Stimulated activated CD8-positive, alpha-beta memory T cell treated with anti-CD3 and anti-CD28 coated beads, Interleukin-12 subunit alpha, Interleukin-12 subunit beta, amount 100 ng/mL, for 1 hour (primary cell): ENCODE data around the gene HMX2.
"Not testable (repeated sequence)": the region's sequence is repeated elsewhere in the genome, so short reads cannot be mapped to it uniquely, and the experiment has no call there.

Experiments
- DNase-seq: peaks from one replicate; pipeline ENCODE4 v3.0.0-alpha.2; 2020; ENCODE audit warnings: low read depth

The HMX2 gene

DNA sequence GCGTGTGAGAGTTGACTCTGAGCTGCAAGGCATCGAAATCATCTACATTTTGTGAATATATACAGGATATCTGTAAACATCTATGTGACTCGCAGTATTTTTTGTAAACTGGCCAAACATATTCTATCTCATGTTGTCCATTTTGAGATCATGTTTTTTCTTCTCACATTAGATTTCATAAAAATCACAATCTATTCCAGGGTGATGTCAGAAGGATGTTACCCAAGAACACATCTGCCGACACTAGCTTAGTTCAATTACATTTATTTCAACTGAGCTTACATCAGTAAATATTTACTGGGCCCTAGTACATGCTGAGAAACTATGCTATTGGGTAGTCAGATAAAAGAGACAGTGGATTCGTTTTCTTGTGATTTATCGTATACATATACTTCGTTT, 3.8 kb downstream of the HMX2 start:
- DNase-seq = no peak

- DNase-seq = no peak
These were observed 5.7 kb downstream of the HMX2 start for GRCh38 chr10:123153486-123154091.

DNA sequence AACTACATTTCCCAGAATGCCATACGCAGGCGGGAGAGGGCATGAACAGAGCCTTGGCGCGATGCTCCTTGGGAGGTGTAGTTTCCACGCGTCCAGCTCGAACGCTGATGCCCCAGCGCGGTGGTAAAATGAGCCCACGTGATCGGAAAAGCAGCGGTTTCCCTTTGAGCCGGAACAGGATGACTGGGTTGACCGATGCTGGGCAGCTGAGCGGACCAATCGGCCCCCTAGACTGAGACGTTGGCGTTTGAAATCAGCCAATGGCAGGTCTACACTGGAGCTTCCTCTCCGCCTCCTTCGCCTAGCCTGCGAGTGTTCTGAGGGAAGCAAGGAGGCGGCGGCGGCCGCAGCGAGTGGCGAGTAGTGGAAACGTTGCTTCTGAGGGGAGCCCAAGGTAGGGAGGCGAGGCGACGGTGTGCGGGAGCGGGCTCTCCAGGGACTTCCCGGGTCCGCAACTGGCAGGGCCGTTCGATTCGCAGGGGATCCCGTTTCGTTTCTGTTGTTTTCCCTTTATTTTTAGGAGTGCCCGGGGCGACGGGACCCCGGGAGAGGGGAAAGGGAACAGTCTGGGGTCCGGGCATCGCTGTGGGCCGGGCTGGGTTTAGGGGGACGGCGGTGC, 6.3 kb downstream of the HMX2 start, which contains the start of gene BUB3:
BUB3 (plus strand) TSS at position 311 of the 619 bp plus-strand sequence. CDS start 516 bp downstream, outside the sequence.
- DNase-seq = peak; percentile 92

DNA sequence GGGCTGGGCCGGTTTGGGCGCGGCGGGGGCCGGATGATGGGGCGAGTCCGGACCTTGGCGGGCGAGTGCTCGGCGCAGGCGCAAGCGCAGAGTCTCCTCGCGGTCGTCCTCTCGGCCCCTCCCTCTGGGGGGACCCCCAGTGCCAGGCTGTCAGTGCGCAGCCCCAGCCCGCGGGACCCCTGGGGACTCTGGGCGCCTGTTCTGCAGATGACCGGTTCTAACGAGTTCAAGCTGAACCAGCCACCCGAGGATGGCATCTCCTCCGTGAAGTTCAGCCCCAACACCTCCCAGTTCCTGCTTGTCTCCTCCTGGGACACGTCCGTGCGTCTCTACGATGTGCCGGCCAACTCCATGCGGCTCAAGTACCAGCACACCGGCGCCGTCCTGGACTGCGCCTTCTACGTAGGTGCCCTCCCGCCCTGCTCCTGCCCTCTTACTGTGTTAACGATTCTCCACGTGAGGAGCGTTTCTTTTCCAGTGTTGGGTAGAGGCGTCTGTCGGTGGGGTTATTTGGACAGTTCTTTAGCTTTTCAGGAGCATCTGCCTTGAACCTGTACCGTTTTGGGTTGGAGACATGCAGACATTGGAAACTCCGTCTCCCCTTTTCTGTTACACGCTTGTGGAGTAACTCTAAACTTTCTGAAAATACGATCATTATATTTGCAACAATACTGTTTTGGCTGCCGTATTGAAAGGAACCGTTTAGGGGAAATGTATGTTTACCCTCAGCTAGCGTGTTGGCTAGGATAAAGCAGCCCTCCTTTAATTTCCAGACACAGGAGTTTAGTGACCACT, 7.0 kb downstream of the HMX2 start:
- DNase-seq = no peak

DNA sequence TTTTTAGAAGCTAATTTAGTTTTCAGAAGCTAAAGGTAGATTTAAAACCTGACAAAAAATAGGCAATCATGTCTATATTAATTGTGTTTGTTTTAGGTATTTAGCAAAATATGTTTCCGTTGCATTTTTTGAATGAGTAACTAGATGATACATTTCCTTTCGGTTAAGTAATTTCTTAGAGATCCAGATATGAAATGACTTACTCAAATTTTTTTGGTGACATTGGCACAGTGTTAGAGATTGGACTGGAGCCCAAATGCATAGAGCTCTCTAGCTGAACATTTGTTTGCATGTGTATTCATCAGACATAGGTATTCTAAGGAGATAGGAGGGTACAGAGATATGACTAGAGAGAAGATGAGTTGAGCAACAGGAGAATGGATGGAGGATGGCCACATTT, 8.1 kb downstream of the HMX2 start:
- no peak for DNase-seq

DNA sequence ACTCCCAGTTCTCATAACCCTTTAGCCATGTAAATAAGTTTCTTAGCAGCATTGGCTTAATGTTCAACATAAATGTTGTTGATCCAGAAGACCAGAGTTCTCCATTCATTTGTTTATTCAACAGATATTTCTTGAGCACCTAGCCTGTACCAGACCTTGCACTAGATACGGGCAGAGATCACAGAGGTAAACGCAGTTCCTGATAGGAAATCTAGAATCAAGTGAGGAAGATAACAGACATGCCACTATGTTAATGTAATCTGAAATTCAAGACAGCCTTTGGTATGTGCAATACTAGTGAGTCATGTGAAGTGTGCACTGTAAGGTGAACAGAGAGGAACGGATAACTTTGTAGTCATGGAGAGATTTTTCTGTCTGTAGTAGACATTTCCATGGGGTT, 9.3 kb downstream of the HMX2 start:
- DNase-seq = no peak

DNA sequence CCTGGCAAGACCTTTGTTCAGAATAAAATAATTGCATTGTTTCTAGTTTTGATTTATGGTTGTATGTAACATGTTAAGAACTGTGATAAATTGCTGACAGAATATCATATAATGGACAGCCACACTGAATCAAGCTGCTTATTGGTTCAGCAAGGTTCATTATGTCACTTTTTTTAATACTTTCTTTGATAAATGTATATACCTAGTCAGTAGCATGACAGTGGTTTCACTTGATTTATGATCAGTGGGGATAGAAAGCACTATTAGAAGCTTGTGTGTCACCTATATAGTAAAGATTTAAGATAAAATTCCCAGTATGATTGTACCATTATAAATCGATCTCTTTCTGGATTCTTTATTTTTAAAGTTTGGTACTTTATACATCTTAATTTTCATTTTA, 10.7 kb downstream of the HMX2 start:
- no peak for DNase-seq

- no peak for DNase-seq
These were observed 12.5 kb downstream of the HMX2 start for GRCh38 chr10:123160311-123160980.

DNA sequence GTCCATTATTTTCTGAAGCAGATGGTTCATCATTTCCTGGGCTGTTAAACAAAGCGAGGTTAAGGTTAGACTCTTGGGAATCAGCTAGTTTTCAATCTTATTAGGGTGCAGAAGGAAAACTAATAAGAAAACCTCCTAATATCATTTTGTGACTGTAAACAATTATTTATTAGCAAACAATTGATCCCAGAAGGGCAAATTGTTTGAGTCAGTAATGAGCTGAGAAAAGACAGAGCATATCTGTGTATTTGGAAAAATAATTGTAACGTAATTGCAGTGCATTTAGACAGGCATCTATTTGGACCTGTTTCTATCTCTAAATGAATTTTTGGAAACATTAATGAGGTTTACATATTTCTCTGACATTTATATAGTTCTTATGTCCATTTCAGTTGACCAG, 16.4 kb downstream of the HMX2 start:
- DNase-seq = no peak

GRCh38 chr10:123165445-123166072, 17.6 kb downstream of the HMX2 start:
- no peak for DNase-seq

DNA sequence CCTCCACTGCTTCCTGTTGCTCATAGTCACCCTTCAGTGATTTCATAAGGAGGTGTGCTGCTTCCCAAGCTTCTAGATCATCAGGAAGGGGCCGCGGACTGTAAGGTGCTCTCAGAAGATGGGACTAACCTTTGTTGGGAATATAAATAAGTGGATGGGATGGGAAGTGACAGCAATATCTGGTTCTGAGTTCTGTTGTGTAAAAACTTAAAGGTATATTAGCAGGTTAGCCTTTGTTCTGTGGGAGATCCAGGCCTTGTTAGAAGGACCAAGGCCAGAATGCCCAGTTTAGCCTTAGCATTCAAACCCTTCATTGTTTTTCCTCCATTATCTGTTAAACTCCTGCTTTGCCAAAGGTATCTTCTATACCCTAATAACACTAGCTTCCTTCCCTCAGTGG, 18.7 kb downstream of the HMX2 start:
- DNase-seq = no peak

DNA sequence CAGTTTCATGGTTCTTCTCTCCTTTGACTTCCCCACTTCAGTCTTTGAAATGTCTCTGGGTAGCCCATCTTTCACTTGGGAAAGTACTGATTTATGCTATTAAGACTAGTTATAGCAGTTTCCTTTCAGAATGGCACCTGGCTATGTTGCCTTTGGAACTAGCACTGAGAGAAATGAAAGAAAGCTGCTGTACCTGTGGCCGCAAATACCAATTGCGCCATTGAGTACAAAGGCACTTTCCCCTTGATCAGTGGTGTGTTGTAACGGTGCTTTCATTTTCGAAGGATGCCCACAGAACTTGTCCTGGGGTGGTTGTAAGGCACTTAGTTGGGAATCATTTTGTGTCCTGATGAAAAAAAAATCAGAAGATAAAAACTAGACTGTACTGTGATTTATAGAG, 23.0 kb downstream of the HMX2 start:
- DNase-seq = no peak

- not testable (repeated sequence) for DNase-seq
These were observed 23.7 kb downstream of the HMX2 start for GRCh38 chr10:123171616-123172015.

DNA sequence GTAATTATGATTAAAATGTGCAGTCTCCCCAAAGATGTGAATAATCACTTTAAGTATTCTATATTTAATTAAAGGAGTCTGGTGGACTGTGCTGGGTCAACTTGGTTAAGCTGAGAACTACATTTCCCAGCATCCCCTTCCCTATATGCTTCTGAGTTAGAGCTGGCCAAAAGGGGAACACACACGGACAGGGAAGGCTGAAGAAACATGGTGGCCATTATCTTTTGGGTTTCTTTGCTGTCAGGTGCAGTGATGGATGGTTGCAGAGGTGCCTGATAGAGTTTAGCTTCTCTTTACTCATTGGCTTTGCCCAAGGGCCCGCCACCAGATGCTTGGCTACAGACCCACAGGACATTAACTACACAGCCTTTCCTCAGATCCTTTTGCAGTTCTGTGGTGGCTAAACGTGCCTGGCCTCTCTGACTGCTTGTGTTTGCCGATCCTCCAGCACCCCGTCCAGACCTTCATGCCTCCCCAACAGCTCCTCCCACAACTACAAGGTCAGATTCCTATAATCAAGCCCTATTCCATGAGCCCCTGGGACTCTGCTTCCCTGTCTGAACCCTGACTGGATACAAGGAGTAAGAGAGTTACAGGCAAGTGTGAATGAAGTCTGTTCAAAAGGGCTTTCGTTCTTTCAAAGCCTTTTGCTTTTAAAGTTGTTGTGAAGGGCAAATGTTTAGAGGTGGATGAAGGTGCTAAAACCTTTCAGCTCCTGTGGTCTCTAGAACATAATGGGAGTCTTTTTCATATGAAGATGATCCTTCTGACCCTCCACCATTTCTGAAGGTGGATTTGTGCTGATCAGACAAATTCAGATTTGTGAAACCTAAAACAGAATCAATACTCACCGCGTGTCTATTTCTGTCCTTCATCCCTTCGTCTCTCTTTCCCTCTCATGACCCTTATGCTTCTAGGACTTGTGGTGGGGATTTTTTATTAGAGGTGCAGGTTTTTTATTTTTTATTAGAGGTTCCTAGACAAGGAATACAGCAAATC, 27.8 kb downstream of the HMX2 start:
- no peak for DNase-seq

GRCh38 chr10:123178390-123178789, 30.5 kb downstream of the HMX2 start:
- not testable (repeated sequence) for DNase-seq

DNA sequence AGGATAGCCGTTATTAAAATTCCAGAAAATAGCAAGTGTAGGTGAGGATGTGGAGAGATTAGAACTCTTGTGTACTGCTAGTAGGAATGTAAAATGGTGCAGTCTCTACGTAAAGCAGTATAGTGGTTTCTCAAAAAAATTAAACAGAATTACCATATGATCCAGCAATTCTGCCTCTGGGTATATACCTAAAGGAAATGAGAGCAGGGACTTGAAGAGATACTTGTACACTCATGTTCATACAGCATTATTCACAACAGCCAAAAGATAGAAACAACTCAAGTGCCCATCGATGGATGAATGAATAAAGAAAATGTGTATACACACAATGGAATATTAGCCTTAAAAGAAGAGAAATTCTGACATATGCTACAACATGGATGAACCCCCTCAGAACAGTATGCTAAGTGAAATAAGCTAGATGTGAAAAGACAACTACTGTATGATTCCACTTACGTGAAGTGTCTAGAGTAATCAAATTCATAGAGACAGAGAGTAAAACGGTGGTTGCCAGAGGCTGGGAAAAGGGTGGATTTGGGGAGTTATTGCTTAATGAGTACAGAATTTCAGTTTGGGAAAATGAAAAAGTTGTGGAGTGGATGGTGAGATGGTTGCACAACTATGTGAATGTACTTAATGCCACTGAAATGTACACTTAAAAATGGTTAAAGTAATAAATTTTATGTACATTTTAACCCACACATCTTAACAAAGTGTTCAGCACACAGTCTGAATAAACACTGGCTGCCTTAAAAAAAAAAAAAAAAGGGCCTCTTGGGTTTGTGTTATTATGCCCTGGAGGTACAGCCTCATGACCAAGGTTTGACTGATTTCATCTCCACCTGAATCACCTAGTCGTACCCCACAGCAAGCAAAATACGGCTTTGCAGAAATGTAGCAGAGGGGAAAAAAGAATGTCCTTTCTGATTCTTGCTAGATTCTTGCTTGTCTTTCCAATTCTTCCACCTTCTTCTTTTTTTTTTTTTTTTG, 32.5 kb downstream of the HMX2 start:
- DNase-seq = no peak

DNA sequence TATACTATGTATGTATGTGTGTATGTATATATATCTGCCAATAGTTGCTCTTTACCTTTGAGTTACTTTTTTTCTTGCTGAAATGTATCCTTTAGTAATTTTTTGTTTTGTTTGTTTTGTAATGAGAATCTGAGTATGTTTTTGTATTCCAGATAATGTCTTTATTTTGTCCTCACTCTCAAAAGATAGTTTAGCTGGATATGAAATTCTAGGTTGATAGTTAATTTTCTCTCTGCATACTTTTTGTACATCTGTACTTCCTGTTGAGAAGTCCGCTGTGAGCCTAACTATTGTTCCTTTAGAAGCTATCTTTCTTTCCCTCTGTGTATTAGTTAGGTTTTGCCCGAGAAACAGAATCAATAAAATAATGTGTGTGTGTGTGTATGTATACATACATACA, 35.8 kb downstream of the HMX2 start:
- no peak for DNase-seq

DNA sequence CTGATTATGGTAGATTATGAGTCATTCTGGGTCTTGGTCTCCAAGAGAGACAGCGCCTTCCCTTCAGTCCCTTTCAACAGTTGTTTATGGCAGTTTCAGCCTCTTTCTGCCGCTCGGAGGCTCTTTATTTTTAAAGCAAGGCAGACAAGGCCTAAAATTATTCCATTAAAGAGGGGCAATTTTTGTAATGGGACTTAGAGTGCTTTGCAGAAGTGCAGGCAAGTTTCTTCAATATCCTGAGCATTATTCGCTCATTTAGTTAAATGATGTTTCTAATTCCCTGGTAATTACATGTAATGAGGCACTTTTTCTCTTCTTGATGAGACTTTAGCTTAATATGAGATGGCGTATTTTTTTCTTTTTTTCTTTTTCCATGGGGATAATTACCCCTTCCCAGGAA, 39.8 kb downstream of the HMX2 start:
- no peak for DNase-seq

DNA sequence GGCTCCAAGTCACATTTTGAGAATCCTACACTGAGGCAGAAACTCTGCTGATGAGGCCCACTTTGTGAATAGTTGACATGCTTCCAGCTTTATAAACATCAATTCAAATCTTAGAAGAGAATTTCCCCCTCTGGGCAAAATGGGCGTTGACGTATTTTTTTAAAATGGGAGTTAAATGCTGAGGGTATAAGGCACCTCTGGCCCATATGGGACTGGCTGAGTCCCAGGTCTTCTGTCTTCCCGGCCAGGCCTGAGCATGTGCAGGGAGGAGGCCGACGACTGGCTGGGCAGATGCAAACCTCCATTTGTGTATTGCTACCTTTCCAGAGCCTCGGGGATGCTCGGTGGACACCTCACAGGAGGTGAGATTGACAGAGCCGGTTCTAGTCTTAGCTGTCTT, 44.0 kb downstream of the HMX2 start:
- DNase-seq = no peak

DNA sequence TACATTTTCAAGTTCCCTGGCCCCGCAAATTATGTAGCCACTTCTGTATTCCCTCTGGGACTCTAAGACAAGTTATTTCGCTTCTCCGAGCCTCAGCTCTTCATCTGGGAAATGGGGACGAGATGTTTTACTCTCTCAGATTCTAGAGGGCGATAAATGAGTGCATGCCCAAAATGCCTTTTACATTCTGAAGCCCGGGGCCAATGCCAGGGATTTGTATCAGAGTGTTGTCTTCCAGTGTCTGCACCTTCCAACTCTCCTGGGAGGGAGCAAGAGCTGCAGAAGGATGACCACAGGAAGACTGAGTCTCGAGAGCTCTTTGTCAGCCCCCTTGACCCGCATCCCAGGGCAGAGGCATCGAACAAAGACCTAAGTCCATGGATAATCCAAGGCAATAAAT, 46.1 kb downstream of the HMX2 start:
- DNase-seq = no peak
